ENCODE data around the gene TBC1D17. TPM values are rescaled to one million over a fixed set of nuclear protein-coding genes. Genes with fewer than 3 reads are reported as not detected.

Gene TBC1D17
- total and polyA plus RNA-seq, 10 of the 15 experiments (the other 5 are each of a cell fraction or from before 2014, with no cell fraction given), result 0.42 to 20.4 (median 11.2) TPM

DNA sequence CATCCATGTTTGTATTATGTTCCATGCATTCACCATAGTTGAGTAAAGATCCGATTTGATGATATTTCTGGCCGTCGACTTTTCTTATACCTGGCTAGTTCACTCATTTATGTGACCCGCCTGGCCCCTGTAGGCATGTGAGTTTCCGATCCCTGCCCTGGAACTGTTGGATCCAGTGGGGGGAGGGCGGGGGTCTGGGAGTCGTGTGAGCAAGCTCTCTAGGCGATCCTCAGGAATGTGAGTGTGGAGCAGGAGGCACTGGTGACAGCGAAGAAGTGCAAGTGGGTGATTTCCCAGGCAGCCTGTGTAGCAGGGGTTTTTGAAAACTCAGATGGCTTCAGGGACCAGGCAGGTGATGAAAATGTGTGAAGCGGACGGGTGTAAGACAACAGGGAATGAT, 37.2 kb upstream of the TBC1D17 start:
- Histone ChIP-seq H3K36me3 (ENCODE audit: control insufficient read depth in 2 of 2, insufficient read depth in 2 of 2, low read length in 1 of 2) (peaks cover 10 to 11% of the 10 kb centered on the region in 2 experiments), H3K9ac (ENCODE audit: control insufficient read depth, insufficient read depth, low read length) (no peak overlapping the region), H3K79me2 (ENCODE audit: control insufficient read depth, insufficient read depth, low read length) (no peaks in the 10 kb centered on the region), H3K27ac (ENCODE audit: control insufficient read depth, insufficient read depth) (no peak overlapping the region), H4K20me1 (ENCODE audit: control insufficient read depth, insufficient read depth) (no peaks in the 10 kb centered on the region), H3K4me1 (ENCODE audit: control insufficient read depth, insufficient read depth, low read length) (peaks cover 13% of the 10 kb centered on the region), H3K27me3 (replicated peaks in 1 of 2; ENCODE audit: control insufficient read depth in 2 of 2, insufficient read depth in 2 of 2, low read length in 1 of 2) (no peaks in the 10 kb centered on the region), H3K9me3 (replicated peaks; ENCODE audit: control insufficient read depth, insufficient read depth, low read length) (no peaks in the 10 kb centered on the region), H3K4me3 (no peak overlapping the region), H3K4me2 (ENCODE audit: control insufficient read depth, insufficient read depth) (no peak overlapping the region), H2AFZ (ENCODE audit: control insufficient read depth, low read depth, low read length) (no peak overlapping the region)
- no peak for FAIRE-seq
- SMC1A ChIA-PET (ENCODE audit: uncharacterized antibody, unreplicated experiment), result interaction anchor here (0.5 to 0.6 kb wide), 2 partner anchors 8 to 118 kb away, joined by 3 read pairs; no protein-coding TSS in a partner anchor
- intact Hi-C loops (cut with micrococcal nuclease; ENCODE audit: unreplicated experiment) (no loop called here), in situ Hi-C loops (cut with MboI) (no loop called here)
- RAD21 ChIA-PET (ENCODE audit: unreplicated experiment), result no interaction called here
- DNase-seq (ENCODE audit: low read depth, low spot score), result no peak
- ATAC-seq, result no peak
- no TSS peak for BruUV-seq (replicated peaks)
- POLR2A ChIA-PET, result no interaction called here
- 97% methylated on average over 11 of the region's 11 CpGs for WGBS (ENCODE audit: insufficient coverage, insufficient replicate concordance, low lambda C conversion rate, missing lambda C conversion rate)
- CTCF ChIA-PET, result no interaction called here
- TF ChIP-seq, protein P1, sequence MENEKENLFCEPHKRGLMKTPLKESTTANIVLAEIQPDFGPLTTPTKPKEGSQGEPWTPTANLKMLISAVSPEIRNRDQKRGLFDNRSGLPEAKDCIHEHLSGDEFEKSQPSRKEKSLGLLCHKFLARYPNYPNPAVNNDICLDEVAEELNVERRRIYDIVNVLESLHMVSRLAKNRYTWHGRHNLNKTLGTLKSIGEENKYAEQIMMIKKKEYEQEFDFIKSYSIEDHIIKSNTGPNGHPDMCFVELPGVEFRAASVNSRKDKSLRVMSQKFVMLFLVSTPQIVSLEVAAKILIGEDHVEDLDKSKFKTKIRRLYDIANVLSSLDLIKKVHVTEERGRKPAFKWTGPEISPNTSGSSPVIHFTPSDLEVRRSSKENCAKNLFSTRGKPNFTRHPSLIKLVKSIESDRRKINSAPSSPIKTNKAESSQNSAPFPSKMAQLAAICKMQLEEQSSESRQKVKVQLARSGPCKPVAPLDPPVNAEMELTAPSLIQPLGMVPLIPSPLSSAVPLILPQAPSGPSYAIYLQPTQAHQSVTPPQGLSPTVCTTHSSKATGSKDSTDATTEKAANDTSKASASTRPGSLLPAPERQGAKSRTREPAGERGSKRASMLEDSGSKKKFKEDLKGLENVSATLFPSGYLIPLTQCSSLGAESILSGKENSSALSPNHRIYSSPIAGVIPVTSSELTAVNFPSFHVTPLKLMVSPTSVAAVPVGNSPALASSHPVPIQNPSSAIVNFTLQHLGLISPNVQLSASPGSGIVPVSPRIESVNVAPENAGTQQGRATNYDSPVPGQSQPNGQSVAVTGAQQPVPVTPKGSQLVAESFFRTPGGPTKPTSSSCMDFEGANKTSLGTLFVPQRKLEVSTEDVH (IDR thresholded peaks at IDR 0.05; ENCODE audit: low read depth, partially characterized antibody), result no peak
- TF ChIP-seq, protein P2, sequence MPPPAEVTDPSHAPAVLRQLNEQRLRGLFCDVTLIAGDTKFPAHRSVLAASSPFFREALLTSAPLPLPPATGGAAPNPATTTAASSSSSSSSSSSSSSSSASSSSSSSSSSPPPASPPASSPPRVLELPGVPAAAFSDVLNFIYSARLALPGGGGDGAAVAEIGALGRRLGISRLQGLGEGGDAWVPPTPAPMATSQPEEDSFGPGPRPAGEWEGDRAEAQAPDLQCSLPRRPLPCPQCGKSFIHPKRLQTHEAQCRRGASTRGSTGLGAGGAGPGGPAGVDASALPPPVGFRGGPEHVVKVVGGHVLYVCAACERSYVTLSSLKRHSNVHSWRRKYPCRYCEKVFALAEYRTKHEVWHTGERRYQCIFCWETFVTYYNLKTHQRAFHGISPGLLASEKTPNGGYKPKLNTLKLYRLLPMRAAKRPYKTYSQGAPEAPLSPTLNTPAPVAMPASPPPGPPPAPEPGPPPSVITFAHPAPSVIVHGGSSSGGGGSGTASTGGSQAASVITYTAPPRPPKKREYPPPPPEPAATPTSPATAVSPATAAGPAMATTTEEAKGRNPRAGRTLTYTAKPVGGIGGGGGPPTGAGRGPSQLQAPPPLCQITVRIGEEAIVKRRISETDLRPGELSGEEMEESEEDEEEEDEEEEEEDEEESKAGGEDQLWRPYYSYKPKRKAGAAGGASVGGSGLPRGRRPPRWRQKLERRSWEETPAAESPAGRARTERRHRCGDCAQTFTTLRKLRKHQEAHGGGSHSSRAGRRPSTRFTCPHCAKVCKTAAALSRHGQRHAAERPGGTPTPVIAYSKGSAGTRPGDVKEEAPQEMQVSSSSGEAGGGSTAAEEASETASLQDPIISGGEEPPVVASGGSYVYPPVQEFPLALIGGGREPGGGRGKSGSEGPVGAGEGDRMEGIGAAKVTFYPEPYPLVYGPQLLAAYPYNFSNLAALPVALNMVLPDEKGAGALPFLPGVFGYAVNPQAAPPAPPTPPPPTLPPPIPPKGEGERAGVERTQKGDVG (CRISPR knock-in tag; IDR thresholded peaks at IDR 0.05), result no peak
- TF ChIP-seq SUPT20H (IDR thresholded peaks at IDR 0.05; ENCODE audit: borderline replicate concordance, control insufficient read depth, low read depth, low read length), result no peak
- no peak for TF ChIP-seq EGR1 (IDR thresholded peaks at IDR 0.05; ENCODE audit: borderline replicate concordance in 1 of 2, low read depth in 2 of 2, low read length in 2 of 2)
- TF ChIP-seq YY1 (IDR thresholded peaks at IDR 0.05; ENCODE audit: low read depth, low read length), result no peak
- TF ChIP-seq, protein P3, sequence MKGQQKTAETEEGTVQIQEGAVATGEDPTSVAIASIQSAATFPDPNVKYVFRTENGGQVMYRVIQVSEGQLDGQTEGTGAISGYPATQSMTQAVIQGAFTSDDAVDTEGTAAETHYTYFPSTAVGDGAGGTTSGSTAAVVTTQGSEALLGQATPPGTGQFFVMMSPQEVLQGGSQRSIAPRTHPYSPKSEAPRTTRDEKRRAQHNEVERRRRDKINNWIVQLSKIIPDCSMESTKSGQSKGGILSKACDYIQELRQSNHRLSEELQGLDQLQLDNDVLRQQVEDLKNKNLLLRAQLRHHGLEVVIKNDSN (IDR thresholded peaks at IDR 0.05; ENCODE audit: borderline replicate concordance, extremely low read length, insufficient read depth, low read depth, low read length), result no peak
- no peak for TF ChIP-seq CHD2 (IDR thresholded peaks at IDR 0.05; ENCODE audit: borderline replicate concordance, low read depth, low read length)
- no peak for TF ChIP-seq HCFC1 (IDR thresholded peaks at IDR 0.05; ENCODE audit: low read length)
- no peak for TF ChIP-seq MYC (IDR thresholded peaks at IDR 0.05; ENCODE audit: insufficient read depth, insufficient read length, insufficient replicate concordance, low read length, severe bottlenecking)
- TF ChIP-seq, protein P4, sequence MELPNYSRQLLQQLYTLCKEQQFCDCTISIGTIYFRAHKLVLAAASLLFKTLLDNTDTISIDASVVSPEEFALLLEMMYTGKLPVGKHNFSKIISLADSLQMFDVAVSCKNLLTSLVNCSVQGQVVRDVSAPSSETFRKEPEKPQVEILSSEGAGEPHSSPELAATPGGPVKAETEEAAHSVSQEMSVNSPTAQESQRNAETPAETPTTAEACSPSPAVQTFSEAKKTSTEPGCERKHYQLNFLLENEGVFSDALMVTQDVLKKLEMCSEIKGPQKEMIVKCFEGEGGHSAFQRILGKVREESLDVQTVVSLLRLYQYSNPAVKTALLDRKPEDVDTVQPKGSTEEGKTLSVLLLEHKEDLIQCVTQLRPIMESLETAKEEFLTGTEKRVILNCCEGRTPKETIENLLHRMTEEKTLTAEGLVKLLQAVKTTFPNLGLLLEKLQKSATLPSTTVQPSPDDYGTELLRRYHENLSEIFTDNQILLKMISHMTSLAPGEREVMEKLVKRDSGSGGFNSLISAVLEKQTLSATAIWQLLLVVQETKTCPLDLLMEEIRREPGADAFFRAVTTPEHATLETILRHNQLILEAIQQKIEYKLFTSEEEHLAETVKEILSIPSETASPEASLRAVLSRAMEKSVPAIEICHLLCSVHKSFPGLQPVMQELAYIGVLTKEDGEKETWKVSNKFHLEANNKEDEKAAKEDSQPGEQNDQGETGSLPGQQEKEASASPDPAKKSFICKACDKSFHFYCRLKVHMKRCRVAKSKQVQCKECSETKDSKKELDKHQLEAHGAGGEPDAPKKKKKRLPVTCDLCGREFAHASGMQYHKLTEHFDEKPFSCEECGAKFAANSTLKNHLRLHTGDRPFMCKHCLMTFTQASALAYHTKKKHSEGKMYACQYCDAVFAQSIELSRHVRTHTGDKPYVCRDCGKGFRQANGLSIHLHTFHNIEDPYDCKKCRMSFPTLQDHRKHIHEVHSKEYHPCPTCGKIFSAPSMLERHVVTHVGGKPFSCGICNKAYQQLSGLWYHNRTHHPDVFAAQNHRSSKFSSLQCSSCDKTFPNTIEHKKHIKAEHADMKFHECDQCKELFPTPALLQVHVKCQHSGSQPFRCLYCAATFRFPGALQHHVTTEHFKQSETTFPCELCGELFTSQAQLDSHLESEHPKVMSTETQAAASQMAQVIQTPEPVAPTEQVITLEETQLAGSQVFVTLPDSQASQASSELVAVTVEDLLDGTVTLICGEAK (IDR thresholded peaks at IDR 0.05; ENCODE audit: borderline replicate concordance), result no peak
- no peak for TF ChIP-seq TBL1XR1 (IDR thresholded peaks at IDR 0.05; ENCODE audit: low read depth, low read length)
